Neural progenitor cell (in vitro differentiated cells): ENCODE data around the gene CATSPER2.
"Not testable (repeated sequence)": the region's sequence is repeated elsewhere in the genome, so short reads cannot be mapped to it uniquely, and the experiment has no call there.

Experiments used
- CTCF ChIP-seq: fragments of 200-600 bp; sonication (generic); IDR thresholded peaks from 2 replicates; pipeline ENCODE4 v1.5.1; 2017; ENCODE audit warnings: antibody characterized with exemption, mild to moderate bottlenecking
- EZH2 ChIP-seq: fragments of 200-600 bp; sonication (generic); IDR thresholded peaks from 2 replicates; pipeline ENCODE4 v1.6.1; 2017; ENCODE audit warnings: antibody characterized with exemption, mild to moderate bottlenecking, moderate library complexity
- EZH2phosphoT487 ChIP-seq: fragments of 200-600 bp; sonication (generic); IDR thresholded peaks from 2 replicates; pipeline ENCODE4 v1.6.1; 2017; ENCODE audit warnings: antibody characterized with exemption

GRCh38 chr15:43599131-43599530 lies 49.5 kb downstream of the CATSPER2 start:
- TF ChIP-seq EZH2phosphoT487, CTCF, EZH2: not testable (repeated sequence)
